ENCODE measurements around the gene UMAD1. TPM values are rescaled to one million over a fixed set of nuclear protein-coding genes. Genes with fewer than 3 reads are reported as not detected.

The UMAD1 gene
- total and polyA plus RNA-seq, 2 donors from 2014 or later, result 18.0 to 20.3 TPM

DNA sequence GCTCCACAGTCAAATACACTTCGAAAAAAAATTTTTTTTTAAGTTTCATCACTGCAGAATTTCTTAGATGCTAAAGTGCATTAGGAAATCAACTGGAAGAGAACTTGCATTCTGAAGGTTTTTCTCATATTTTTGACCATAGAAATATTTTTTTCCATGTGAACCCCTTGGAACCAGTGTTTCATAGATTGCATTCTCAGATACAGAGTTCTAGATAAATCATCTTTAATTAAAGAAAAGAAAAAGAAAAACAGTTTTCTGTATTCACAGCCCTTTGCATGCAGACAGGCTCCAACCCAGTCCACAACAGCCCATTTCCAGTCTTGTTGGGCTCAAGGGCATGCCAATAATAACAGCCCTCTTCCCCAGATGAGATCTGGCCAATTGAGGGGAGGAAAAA is 153.4 kb downstream of the UMAD1 start:
- TF ChIP-seq, protein P1, sequence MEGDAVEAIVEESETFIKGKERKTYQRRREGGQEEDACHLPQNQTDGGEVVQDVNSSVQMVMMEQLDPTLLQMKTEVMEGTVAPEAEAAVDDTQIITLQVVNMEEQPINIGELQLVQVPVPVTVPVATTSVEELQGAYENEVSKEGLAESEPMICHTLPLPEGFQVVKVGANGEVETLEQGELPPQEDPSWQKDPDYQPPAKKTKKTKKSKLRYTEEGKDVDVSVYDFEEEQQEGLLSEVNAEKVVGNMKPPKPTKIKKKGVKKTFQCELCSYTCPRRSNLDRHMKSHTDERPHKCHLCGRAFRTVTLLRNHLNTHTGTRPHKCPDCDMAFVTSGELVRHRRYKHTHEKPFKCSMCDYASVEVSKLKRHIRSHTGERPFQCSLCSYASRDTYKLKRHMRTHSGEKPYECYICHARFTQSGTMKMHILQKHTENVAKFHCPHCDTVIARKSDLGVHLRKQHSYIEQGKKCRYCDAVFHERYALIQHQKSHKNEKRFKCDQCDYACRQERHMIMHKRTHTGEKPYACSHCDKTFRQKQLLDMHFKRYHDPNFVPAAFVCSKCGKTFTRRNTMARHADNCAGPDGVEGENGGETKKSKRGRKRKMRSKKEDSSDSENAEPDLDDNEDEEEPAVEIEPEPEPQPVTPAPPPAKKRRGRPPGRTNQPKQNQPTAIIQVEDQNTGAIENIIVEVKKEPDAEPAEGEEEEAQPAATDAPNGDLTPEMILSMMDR (IDR thresholded peaks at IDR 0.05; ENCODE audit: borderline replicate concordance, extremely low read depth, insufficient read depth), result no peak
- Histone ChIP-seq H3K27ac (ENCODE audit: low read depth in 2 of 2, low read length in 2 of 2) (no peak overlapping the region), H3K4me3 (ENCODE audit: low read length in 3 of 3) (no peak overlapping the region), H3K9ac (ENCODE audit: low read length in 3 of 3) (no peak overlapping the region), H3K36me3 (ENCODE audit: control insufficient read depth in 2 of 3, insufficient read depth in 3 of 3, low read length in 3 of 3) (no peaks in the 10 kb centered on the region), H3K27me3 (ENCODE audit: control insufficient read depth, insufficient read depth, low read length) (no peaks in the 10 kb centered on the region), H3K4me1 (ENCODE audit: control insufficient read depth in 2 of 3, insufficient read depth in 2 of 3, low read depth in 1 of 3, low read length in 3 of 3) (no peaks in the 10 kb centered on the region), H3K9me3 (ENCODE audit: control insufficient read depth in 2 of 3, insufficient read depth in 1 of 3, low read length in 3 of 3) (no peaks in the 10 kb centered on the region)
- no peak for DNase-seq
- intact Hi-C loops (cut with DNase I), result no loop called here
- FAIRE-seq, result no peak

DNA sequence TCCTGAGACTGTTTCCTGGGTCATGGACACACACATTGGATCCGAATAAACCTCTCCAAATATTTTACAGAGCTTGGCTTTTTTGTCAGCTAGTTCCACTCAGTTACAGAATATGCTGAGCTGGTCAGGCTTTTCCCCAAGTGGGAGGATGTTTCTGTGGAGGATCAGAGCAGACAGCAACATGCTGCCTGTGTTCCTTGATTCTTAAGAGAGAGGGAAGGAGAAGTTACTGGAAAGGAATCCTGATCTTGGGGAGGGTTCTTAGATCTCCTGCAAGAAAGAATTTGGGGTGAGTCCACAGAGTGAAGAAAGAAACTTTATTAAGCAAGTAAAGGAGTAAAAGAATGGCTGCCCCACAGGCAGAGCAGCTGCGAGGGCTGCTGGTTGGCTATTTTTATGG is 154.7 kb downstream of the UMAD1 start:
- H3K9ac ChIP-seq (ENCODE audit: low read length in 3 of 3), result no peak overlapping the region

DNA sequence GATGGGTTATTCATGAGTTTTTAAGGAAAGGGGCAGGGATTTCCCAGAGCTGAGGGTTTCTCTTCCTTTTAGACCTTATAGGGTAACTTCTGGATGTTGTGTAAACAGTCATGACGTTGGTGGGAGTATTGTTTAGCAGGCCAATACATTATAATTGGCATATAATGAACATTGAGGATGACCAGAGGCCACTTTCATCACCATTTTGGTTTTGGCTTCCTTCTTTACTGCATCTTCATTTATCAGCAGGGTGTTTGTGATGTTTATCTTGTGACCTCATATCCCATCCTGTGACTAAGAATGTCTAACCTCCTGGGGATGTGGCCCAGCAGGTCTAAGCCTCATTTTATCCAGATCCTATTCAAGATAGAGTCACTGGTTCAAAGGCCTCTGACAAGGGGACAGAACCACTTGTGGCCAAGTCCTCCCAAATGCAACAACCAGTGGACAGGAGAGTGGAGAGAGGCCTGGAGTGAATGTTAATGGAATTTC is 155.1 kb downstream of the UMAD1 start:
- H3K27ac ChIP-seq (ENCODE audit: low read depth in 2 of 2, low read length in 2 of 2), result no peak overlapping the region
- TF ChIP-seq, protein P1 (IDR thresholded peaks at IDR 0.05; ENCODE audit: borderline replicate concordance, extremely low read depth, insufficient read depth), result no peak
- no peak overlapping the region for H3K4me3 ChIP-seq (ENCODE audit: low read length in 3 of 3)
- no peaks in the 10 kb centered on the region for H3K9me3 ChIP-seq (ENCODE audit: control insufficient read depth in 2 of 3, insufficient read depth in 1 of 3, low read length in 3 of 3)
- no peaks in the 10 kb centered on the region for H3K4me1 ChIP-seq (ENCODE audit: control insufficient read depth in 2 of 3, insufficient read depth in 2 of 3, low read depth in 1 of 3, low read length in 3 of 3)
- no peak for FAIRE-seq
- no peaks in the 10 kb centered on the region for H3K36me3 ChIP-seq (ENCODE audit: control insufficient read depth in 2 of 3, insufficient read depth in 3 of 3, low read length in 3 of 3)
- no peak for DNase-seq
- H3K9ac ChIP-seq (ENCODE audit: low read length in 3 of 3), result no peak overlapping the region
- intact Hi-C loops (cut with DNase I), result no loop called here
- H3K27me3 ChIP-seq (ENCODE audit: control insufficient read depth, insufficient read depth, low read length), result no peaks in the 10 kb centered on the region

More for the DNA sequence above, 154.7 kb downstream of the UMAD1 start:
- Histone ChIP-seq H3K36me3 (ENCODE audit: control insufficient read depth in 2 of 3, insufficient read depth in 3 of 3, low read length in 3 of 3) (no peaks in the 10 kb centered on the region), H3K27me3 (ENCODE audit: control insufficient read depth, insufficient read depth, low read length) (no peaks in the 10 kb centered on the region), H3K9me3 (ENCODE audit: control insufficient read depth in 2 of 3, insufficient read depth in 1 of 3, low read length in 3 of 3) (no peaks in the 10 kb centered on the region), H3K4me1 (ENCODE audit: control insufficient read depth in 2 of 3, insufficient read depth in 2 of 3, low read depth in 1 of 3, low read length in 3 of 3) (no peaks in the 10 kb centered on the region), H3K4me3 (ENCODE audit: low read length in 3 of 3) (no peak overlapping the region), H3K27ac (ENCODE audit: low read depth in 2 of 2, low read length in 2 of 2) (no peak overlapping the region)
- TF ChIP-seq, protein P1 (IDR thresholded peaks at IDR 0.05; ENCODE audit: borderline replicate concordance, extremely low read depth, insufficient read depth), result no peak
- no peak for FAIRE-seq
- no peak for DNase-seq
- intact Hi-C loops (cut with DNase I), result no loop called here

DNA sequence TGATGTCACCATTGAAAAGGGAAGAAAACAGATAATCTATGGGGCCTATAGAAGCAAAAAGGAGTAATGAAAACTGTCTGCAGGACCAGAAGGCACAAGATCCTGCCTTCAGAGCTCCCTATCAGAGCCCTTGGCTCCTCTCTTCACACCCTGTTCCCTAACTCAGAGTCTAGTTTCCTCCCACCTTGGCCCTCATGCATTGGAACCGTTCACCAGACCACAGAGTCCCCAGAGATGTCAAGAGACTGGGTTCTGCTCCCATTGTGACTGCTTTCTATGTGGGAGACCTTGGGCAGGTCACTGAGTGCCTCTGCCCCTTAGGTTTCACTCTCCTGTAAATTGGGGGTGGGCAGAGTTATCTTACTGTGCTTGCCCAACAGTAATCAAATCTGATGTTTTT is 158.0 kb downstream of the UMAD1 start:
- no peaks in the 10 kb centered on the region for H3K4me1 ChIP-seq (ENCODE audit: control insufficient read depth in 2 of 3, insufficient read depth in 2 of 3, low read depth in 1 of 3, low read length in 3 of 3)
- H3K27me3 ChIP-seq (ENCODE audit: control insufficient read depth, insufficient read depth, low read length), result no peaks in the 10 kb centered on the region
- H3K36me3 ChIP-seq (ENCODE audit: control insufficient read depth in 2 of 3, insufficient read depth in 3 of 3, low read length in 3 of 3), result no peaks in the 10 kb centered on the region
- no peaks in the 10 kb centered on the region for H3K9me3 ChIP-seq (ENCODE audit: control insufficient read depth in 2 of 3, insufficient read depth in 1 of 3, low read length in 3 of 3)
- no peak for FAIRE-seq
- intact Hi-C loops (cut with DNase I), result no loop called here
- H3K9ac ChIP-seq (ENCODE audit: low read length in 3 of 3), result no peak overlapping the region
- H3K4me3 ChIP-seq (ENCODE audit: low read length in 3 of 3), result no peak overlapping the region
- no peak overlapping the region for H3K27ac ChIP-seq (ENCODE audit: low read depth in 2 of 2, low read length in 2 of 2)
- TF ChIP-seq, protein P1 (IDR thresholded peaks at IDR 0.05; ENCODE audit: borderline replicate concordance, extremely low read depth, insufficient read depth), result no peak
- no peak for DNase-seq
